ENCODE results near the gene GPR45.

DNA sequence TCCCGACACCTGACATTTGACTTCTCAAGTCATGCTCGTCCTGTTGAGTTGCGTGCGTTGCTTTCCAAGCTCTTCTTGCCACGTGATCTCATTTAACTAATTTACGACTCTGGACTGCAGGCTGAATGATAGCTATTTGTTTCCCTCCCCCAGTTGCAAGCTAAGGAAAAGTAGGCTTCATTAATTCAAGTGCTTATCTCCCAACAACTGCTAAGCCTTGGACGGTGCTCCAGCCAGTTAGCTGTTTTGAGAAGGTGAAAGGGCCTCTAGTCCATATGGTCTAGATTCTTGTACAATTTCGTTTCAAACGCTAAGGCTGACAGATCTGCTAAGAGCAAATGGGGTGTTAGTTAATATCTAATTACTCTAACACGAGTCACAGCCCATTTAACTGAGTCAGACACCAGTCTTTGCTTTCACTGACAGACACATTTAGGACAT is 21.1 kb downstream of the GPR45 start:
- TF ChIP-seq HCFC1 (IDR thresholded peaks at IDR 0.05; ENCODE audit: low read depth, low read length) (no peak), KAT8 (IDR thresholded peaks at IDR 0.05; ENCODE audit: low read depth) (no peak), SMARCE1 (IDR thresholded peaks at IDR 0.05) (no peak), TRIM28 (IDR thresholded peaks at IDR 0.05) (no peak), POLR2A (conservative IDR thresholded peaks at IDR 0.05) (no peak), HEY1 (CRISPR knock-in tag; IDR thresholded peaks at IDR 0.05; ENCODE audit: borderline replicate concordance) (no peak), NFE2L1 (tag; IDR thresholded peaks at IDR 0.05; ENCODE audit: borderline replicate concordance, low read depth) (no peak), SP2 (IDR thresholded peaks at IDR 0.05; ENCODE audit: extremely low read depth, low read depth, low read length, poor library complexity, severe bottlenecking) (no peak), LCOR (CRISPR knock-in tag; IDR thresholded peaks at IDR 0.05) (no peak)
- TF ChIP-seq, protein P1, sequence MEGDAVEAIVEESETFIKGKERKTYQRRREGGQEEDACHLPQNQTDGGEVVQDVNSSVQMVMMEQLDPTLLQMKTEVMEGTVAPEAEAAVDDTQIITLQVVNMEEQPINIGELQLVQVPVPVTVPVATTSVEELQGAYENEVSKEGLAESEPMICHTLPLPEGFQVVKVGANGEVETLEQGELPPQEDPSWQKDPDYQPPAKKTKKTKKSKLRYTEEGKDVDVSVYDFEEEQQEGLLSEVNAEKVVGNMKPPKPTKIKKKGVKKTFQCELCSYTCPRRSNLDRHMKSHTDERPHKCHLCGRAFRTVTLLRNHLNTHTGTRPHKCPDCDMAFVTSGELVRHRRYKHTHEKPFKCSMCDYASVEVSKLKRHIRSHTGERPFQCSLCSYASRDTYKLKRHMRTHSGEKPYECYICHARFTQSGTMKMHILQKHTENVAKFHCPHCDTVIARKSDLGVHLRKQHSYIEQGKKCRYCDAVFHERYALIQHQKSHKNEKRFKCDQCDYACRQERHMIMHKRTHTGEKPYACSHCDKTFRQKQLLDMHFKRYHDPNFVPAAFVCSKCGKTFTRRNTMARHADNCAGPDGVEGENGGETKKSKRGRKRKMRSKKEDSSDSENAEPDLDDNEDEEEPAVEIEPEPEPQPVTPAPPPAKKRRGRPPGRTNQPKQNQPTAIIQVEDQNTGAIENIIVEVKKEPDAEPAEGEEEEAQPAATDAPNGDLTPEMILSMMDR (IDR thresholded peaks at IDR 0.05 in 2 of 3, conservative IDR thresholded peaks at IDR 0.05 in 1 of 3; ENCODE audit: insufficient read depth in 2 of 3, low read depth in 1 of 3, low read length in 3 of 3), result no peak
- TF ChIP-seq, protein P2, sequence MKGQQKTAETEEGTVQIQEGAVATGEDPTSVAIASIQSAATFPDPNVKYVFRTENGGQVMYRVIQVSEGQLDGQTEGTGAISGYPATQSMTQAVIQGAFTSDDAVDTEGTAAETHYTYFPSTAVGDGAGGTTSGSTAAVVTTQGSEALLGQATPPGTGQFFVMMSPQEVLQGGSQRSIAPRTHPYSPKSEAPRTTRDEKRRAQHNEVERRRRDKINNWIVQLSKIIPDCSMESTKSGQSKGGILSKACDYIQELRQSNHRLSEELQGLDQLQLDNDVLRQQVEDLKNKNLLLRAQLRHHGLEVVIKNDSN (CRISPR knock-in tag; IDR thresholded peaks at IDR 0.05), result peak; percentile 76
- TF ChIP-seq, protein P3, sequence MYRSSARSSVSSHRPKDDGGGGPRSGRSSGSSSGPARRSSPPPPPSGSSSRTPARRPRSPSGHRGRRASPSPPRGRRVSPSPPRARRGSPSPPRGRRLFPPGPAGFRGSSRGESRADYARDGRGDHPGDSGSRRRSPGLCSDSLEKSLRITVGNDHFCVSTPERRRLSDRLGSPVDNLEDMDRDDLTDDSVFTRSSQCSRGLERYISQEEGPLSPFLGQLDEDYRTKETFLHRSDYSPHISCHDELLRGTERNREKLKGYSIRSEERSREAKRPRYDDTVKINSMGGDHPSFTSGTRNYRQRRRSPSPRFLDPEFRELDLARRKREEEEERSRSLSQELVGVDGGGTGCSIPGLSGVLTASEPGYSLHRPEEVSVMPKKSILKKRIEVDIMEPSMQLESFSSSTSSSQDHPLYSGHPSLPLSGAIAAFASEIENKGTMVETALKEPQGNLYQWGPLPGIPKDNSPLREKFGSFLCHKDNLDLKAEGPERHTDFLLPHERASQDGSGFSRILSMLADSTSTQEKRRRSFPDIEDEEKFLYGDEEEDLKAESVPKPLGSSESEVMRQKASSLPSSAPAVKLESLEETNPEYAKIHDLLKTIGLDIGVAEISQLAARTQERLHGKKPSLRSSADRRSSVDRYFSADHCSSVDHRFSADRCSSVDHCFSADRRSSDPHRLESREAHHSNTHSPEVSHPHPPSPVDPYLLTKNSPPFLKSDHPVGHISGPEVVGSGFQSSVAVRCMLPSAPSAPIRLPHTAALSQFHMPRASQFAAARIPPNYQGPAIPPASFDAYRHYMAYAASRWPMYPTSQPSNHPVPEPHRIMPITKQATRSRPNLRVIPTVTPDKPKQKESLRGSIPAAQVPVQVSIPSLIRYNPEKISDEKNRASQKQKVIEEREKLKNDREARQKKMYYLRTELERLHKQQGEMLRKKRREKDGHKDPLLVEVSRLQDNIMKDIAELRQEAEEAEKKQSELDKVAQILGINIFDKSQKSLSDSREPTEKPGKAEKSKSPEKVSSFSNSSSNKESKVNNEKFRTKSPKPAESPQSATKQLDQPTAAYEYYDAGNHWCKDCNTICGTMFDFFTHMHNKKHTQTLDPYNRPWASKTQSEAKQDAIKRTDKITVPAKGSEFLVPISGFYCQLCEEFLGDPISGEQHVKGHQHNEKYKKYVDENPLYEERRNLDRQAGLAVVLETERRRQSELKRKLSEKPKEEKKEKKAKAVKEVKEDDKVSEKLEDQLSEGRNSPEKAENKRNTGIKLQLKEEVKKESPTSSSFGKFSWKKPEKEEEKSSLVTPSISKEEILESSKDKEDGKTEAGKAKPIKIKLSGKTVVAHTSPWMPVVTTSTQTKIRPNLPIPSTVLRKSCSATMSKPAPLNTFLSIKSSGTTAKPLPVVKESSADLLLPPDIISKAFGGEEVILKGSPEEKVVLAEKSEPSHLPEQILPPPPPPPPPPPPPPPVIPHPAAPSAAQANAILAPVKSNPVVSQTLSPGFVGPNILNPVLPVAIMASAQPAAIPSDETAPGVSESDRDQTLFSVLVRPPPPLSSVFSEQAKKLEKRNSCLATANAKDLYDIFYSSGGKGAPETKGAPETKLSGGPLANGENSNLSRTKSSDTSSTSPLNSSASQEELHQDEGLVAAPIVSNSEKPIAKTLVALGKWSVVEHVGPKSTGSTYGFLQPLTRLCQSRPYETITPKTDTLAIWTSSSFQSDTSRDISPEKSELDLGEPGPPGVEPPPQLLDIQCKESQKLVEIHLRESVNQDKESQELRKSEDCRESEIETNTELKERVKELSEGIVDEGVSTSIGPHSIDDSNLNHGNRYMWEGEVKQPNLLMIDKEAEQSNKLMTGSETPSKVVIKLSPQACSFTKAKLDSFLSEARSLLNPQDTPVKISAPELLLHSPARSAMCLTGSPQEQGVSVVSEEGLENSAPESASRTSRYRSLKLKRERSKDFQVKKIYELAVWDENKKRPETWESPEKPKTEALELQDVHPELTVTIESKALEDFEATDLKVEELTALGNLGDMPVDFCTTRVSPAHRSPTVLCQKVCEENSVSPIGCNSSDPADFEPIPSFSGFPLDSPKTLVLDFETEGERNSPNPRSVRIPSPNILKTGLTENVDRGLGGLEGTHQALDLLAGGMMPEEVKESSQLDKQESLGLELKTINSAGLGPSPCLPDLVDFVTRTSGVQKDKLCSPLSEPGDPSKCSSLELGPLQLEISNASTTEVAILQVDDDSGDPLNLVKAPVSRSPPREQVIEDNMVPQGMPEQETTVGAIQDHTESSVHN (IDR thresholded peaks at IDR 0.05; ENCODE audit: borderline replicate concordance in 1 of 2, low read depth in 1 of 2), result no peak

Measured in K562 (cell line).